ENCODE results near the gene IL17B. TPM values are rescaled to one million over a fixed set of nuclear protein-coding genes. Genes with fewer than 3 reads are reported as not detected.

Gene IL17B
- total and polyA plus RNA-seq, 2 donors (not counting 3 experiments of a cell fraction or from before 2014, with no cell fraction given): not detected

DNA sequence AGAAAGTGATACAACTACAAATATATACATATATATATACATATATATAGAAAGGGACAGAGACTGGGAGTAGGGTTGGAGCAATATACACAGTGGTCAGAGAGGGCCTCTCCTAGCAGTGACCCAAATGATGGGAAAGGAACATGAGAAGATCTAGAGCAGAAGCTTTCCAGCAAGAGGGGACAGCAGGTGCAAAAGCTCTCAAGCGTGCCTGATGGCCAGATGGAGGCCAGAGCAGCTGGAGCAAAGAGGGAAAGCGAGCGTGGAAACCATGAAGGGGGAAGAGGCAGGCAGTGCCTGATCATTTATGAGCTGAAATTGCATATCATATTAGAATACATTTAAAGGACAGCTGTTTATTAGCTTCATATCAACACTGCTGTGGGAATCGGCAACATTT is 41.4 kb downstream of the IL17B start:
- POLR2A ChIA-PET: interaction anchor here (0.5 kb wide), 1 partner anchor 217 kb away, joined by 6 read pairs; no protein-coding TSS in a partner anchor
- no peak overlapping the region for H3K9ac ChIP-seq (replicated peaks; ENCODE audit: extremely low read depth, insufficient read depth, low read length)
- H4K20me1 ChIP-seq (replicated peaks; ENCODE audit: control insufficient read depth, extremely low read depth, insufficient read depth, low read length): no peaks in the 10 kb centered on the region
- TF ChIP-seq, protein P1, sequence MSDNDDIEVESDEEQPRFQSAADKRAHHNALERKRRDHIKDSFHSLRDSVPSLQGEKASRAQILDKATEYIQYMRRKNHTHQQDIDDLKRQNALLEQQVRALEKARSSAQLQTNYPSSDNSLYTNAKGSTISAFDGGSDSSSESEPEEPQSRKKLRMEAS (IDR thresholded peaks at IDR 0.05; ENCODE audit: insufficient read depth, insufficient read length): no peak
- TF ChIP-seq EZH2 (IDR thresholded peaks at IDR 0.05; ENCODE audit: borderline replicate concordance, low read depth, low read length, severe bottlenecking) (no peak), GATA2 (IDR thresholded peaks at IDR 0.05; ENCODE audit: insufficient read depth, insufficient read length, low read depth, low read length) (no peak), FOS (IDR thresholded peaks at IDR 0.05; ENCODE audit: borderline replicate concordance, insufficient read depth, low read length) (no peak), JUN (IDR thresholded peaks at IDR 0.05; ENCODE audit: borderline replicate concordance, insufficient read depth, insufficient read length, low read depth) (no peak), POLR2A (IDR thresholded peaks at IDR 0.05; ENCODE audit: low read depth, low read length) (no peak), POLR2AphosphoS5 (IDR thresholded peaks at IDR 0.05; ENCODE audit: insufficient read depth, low read depth, low read length) (no peak), MYC (IDR thresholded peaks at IDR 0.05; ENCODE audit: low read depth, low read length) (no peak)
- TF ChIP-seq, protein P2, sequence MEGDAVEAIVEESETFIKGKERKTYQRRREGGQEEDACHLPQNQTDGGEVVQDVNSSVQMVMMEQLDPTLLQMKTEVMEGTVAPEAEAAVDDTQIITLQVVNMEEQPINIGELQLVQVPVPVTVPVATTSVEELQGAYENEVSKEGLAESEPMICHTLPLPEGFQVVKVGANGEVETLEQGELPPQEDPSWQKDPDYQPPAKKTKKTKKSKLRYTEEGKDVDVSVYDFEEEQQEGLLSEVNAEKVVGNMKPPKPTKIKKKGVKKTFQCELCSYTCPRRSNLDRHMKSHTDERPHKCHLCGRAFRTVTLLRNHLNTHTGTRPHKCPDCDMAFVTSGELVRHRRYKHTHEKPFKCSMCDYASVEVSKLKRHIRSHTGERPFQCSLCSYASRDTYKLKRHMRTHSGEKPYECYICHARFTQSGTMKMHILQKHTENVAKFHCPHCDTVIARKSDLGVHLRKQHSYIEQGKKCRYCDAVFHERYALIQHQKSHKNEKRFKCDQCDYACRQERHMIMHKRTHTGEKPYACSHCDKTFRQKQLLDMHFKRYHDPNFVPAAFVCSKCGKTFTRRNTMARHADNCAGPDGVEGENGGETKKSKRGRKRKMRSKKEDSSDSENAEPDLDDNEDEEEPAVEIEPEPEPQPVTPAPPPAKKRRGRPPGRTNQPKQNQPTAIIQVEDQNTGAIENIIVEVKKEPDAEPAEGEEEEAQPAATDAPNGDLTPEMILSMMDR (IDR thresholded peaks at IDR 0.05; ENCODE audit: extremely low read depth in 1 of 2, insufficient read depth in 1 of 2, low read depth in 1 of 2, low read length in 2 of 2): no peak
- H3K9me3 ChIP-seq (replicated peaks; ENCODE audit: control insufficient read depth, insufficient read depth, low read length): no peaks in the 10 kb centered on the region
- no peaks in the 10 kb centered on the region for H3K79me2 ChIP-seq (ENCODE audit: control insufficient read depth, insufficient read depth, low read length)
- CTCF ChIA-PET: no interaction called here
- FAIRE-seq: no peak
- DNase-seq (ENCODE audit: low read depth, low spot score): no peak
- H3K27ac ChIP-seq (ENCODE audit: insufficient read depth, low read depth, low read length): no peak overlapping the region
- H3K4me2 ChIP-seq (ENCODE audit: insufficient read depth, low read length): no peak overlapping the region
- no peak overlapping the region for H3K4me3 ChIP-seq (replicated peaks in 1 of 3; ENCODE audit: insufficient read depth in 1 of 3, low read depth in 1 of 3, low read length in 3 of 3)
- H3K9me1 ChIP-seq (replicated peaks; ENCODE audit: control insufficient read depth, extremely low read depth, insufficient read depth, low read length): no peaks in the 10 kb centered on the region
- H3K27me3 ChIP-seq (ENCODE audit: control insufficient read depth in 2 of 2, insufficient read depth in 2 of 2, low read length in 2 of 2): no peaks in the 10 kb centered on the region
- BruUV-seq (replicated peaks): no TSS peak
- dilution Hi-C loops (cut with MboI; ENCODE audit: extremely low pct_ligation_motif_present, low sequenced_read_pairs) (no loop called here), intact Hi-C loops (cut with micrococcal nuclease) (no loop called here)
- peaks cover 3 to 11% of the 10 kb centered on the region in 2 experiments for H3K36me3 ChIP-seq (ENCODE audit: control insufficient read depth in 2 of 2, extremely low read depth in 1 of 2, insufficient read depth in 2 of 2, low read length in 2 of 2)
- H2AFZ ChIP-seq (ENCODE audit: low read depth, low read length): no peak overlapping the region
- H3K4me1 ChIP-seq (ENCODE audit: control insufficient read depth, extremely low read depth, insufficient read depth, low read length): peaks cover 26% of the 10 kb centered on the region

Data from endothelial cell of umbilical vein (primary cell).